Adrenal gland (tissue), 12 donors: ENCODE measurements around the gene MTUS2. TPM values are rescaled to one million over a fixed set of nuclear protein-coding genes. Genes with fewer than 3 reads are reported as not detected.

ENCODE experiments used
- DNase-seq, 7 donors: peaks; one replicate each; pipeline ENCODE4 v3.0.0-alpha.2; 2019 to 2020
- H3K27ac ChIP-seq, 5 donors: fragments of 200-600 bp; sonication (generic) in 4 of 5; 1 replicate in 3 of 5; 2 replicates in 2 of 5; pipeline versions ENCODE4 v1.5.1 to v1.8.0; 2016 to 2020; ENCODE audit warnings: mild to moderate bottlenecking in 1 of 5
- H3K27me3 ChIP-seq: fragments of 200-600 bp; 2 replicates; pipeline ENCODE4 v1.8.0; 2021
- H3K36me3 ChIP-seq, 2 donors: fragments of 200-600 bp; replicated peaks in 1 of 2; 1 replicate in 1 of 2; 2 replicates in 1 of 2; pipeline versions ENCODE4 v1.5.1 to v1.8.0; 2018 to 2022
- H3K4me1 ChIP-seq, 2 donors: fragments of 200-600 bp; replicated peaks in 1 of 2; 1 replicate in 1 of 2; 2 replicates in 1 of 2; pipeline versions ENCODE4 v1.5.1 to v1.8.0; 2018 to 2021
- H3K4me3 ChIP-seq, 4 donors: fragments of 200-600 bp; sonication (generic) in 3 of 4; one replicate each; pipeline ENCODE4 v1.5.1; 2016 to 2018
- H3K9me3 ChIP-seq, 3 donors: fragments of 200-600 bp; sonication (generic) in 1 of 3; replicated peaks in 1 of 3; 1 replicate in 2 of 3; 2 replicates in 1 of 3; pipeline versions ENCODE4 v1.5.1 to v1.8.0; 2016 to 2021
- POLR2A ChIP-seq, 2 donors: fragments of 450-650 bp; IDR thresholded peaks; one replicate each; pipeline ENCODE4 v1.6.1; 2017; ENCODE audit warnings: antibody characterized with exemption in 2 of 2, mild to moderate bottlenecking in 2 of 2, moderate library complexity in 1 of 2
- WGBS, 4 donors: extraction: QIAGEN DNeasy Blood & Tissue Kit in 2 of 4; methylation state at CpG; one replicate each; pipeline versions ENCODE4 v1.1.5 to v1.1.7; 2013 to 2017; 5-methylcytosine and 5-hydroxymethylcytosine counted together
- intact Hi-C, 2 donors: fragments of 100-400 bp; cut with DNase I; formaldehyde crosslinking; loops; one replicate each; pipeline versions ENCODE4 v1.14.1 to v1.15.0; 2022 to 2023
- polyA plus RNA-seq, 3 donors: library from polyadenylated mRNA; stranded (reverse); fragments of 200-250 nt in 2 of 3; fragments of 350-450 nt in 1 of 3; fragmentation: Illumina TruSeq in 1 of 3; extraction: RNeasy Lipid Tissue Mini Kit (QIAGEN cat#74804) in 1 of 3; gene quantifications; one replicate each; pipeline ENCODE4 v1.2.3, GENCODE V29; 2013 to 2014
- total RNA-seq, 9 donors: library from RNA; depleted of rRNA in 4 of 9; stranded (reverse); fragments of >200 nt in 4 of 9; fragments of 120-200 nt in 1 of 9; fragmentation: NEBNext Ultra II Directional in 1 of 9; extraction: Animal tissue kit (Norgen Biotek cat#: 25700) in 1 of 9; gene quantifications; one replicate each; pipeline versions ENCODE4 v1.1.0 to v1.2.4, GENCODE V29; 2013 to 2023
- TF ChIP-seq, protein P1 (sequence below), 6 experiments: fragments of 450-650 bp in 4 of 6; fragments of 200-600 bp in 2 of 6; sonication (generic) in 1 of 6; IDR thresholded peaks; 1 replicate in 5 of 6; 2 replicates in 1 of 6; pipeline versions ENCODE4 v1.5.1 to v1.8.0; 2016 to 2021; ENCODE audit warnings: antibody characterized with exemption in 6 of 6, mild to moderate bottlenecking in 2 of 6, moderate library complexity in 1 of 6
- donor health status: healthy with polysubstance abuse.
- donor health status: Bipolar disorder and iron deficiency.
- donor health status: DM: yes; HTN: yes; CAD: no.
- donor health status: DM: no; HTN: no; CAD: no.
- donor health status: DM: no; HTN: no; CAD: no.
- donor health status: DM: yes; HTN: yes; CAD: no.

The MTUS2 gene
- total and polyA plus RNA-seq, 12 donors = 0.07 to 0.24 (median 0.14) TPM; not detected in 5

- peak in 1 of 7 donors; percentile 17 for DNase-seq
These were observed 671.1 kb downstream of the MTUS2 start for GRCh38 chr13:29491248-29491647.

GRCh38 chr13:29493796-29494195, 673.7 kb downstream of the MTUS2 start:
- Histone ChIP-seq H3K4me1 (no peaks in the 10 kb centered on the region), H3K27ac (no peak overlapping the region), H3K27me3 (no peaks in the 10 kb centered on the region), H3K9me3 (no peaks in the 10 kb centered on the region), H3K36me3 (no peaks in the 10 kb centered on the region), H3K4me3 (no peak overlapping the region)
- WGBS, 4 donors = 70 to 75% (median 75%) methylated on average over 4 of the region's 4 CpGs
- intact Hi-C loops = no loop called here
- no peak for DNase-seq
- TF ChIP-seq, protein P1, sequence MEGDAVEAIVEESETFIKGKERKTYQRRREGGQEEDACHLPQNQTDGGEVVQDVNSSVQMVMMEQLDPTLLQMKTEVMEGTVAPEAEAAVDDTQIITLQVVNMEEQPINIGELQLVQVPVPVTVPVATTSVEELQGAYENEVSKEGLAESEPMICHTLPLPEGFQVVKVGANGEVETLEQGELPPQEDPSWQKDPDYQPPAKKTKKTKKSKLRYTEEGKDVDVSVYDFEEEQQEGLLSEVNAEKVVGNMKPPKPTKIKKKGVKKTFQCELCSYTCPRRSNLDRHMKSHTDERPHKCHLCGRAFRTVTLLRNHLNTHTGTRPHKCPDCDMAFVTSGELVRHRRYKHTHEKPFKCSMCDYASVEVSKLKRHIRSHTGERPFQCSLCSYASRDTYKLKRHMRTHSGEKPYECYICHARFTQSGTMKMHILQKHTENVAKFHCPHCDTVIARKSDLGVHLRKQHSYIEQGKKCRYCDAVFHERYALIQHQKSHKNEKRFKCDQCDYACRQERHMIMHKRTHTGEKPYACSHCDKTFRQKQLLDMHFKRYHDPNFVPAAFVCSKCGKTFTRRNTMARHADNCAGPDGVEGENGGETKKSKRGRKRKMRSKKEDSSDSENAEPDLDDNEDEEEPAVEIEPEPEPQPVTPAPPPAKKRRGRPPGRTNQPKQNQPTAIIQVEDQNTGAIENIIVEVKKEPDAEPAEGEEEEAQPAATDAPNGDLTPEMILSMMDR (IDR thresholded peaks at IDR 0.05) = no peak
- TF ChIP-seq POLR2A (IDR thresholded peaks at IDR 0.05) = no peak

More at GRCh38 chr13:29491248-29491647, 671.1 kb downstream of the MTUS2 start:
- H3K4me1 ChIP-seq = no peaks in the 10 kb centered on the region
- no peak overlapping the region for H3K27ac ChIP-seq
- intact Hi-C loops = no loop called here
- H3K36me3 ChIP-seq = no peaks in the 10 kb centered on the region
- H3K4me3 ChIP-seq = no peak overlapping the region
- WGBS, 4 donors = 42 to 97% (median 48%) methylated on average over 2 of the region's 2 CpGs
- no peak for TF ChIP-seq POLR2A (IDR thresholded peaks at IDR 0.05)
- TF ChIP-seq, protein P1 (IDR thresholded peaks at IDR 0.05) = no peak
- H3K27me3 ChIP-seq = no peaks in the 10 kb centered on the region
- no peaks in the 10 kb centered on the region for H3K9me3 ChIP-seq

- Histone ChIP-seq H3K36me3 (no peaks in the 10 kb centered on the region), H3K4me1 (no peaks in the 10 kb centered on the region), H3K27me3 (no peaks in the 10 kb centered on the region), H3K4me3 (no peak overlapping the region), H3K9me3 (no peaks in the 10 kb centered on the region), H3K27ac (no peak overlapping the region)
- intact Hi-C loops = no loop called here
- no peak for DNase-seq
- WGBS, 4 donors = 84 to 93% (median 87%) methylated on average over 8 of the region's 8 CpGs
- TF ChIP-seq, protein P1 (IDR thresholded peaks at IDR 0.05) = no peak
- no peak for TF ChIP-seq POLR2A (IDR thresholded peaks at IDR 0.05)
These were observed 674.4 kb downstream of the MTUS2 start for GRCh38 chr13:29494520-29494919.

GRCh38 chr13:29496241-29496712, 676.1 kb downstream of the MTUS2 start:
- Histone ChIP-seq H3K4me3 (no peak overlapping the region), H3K9me3 (no peaks in the 10 kb centered on the region), H3K27ac (no peak overlapping the region), H3K4me1 (no peaks in the 10 kb centered on the region), H3K27me3 (no peaks in the 10 kb centered on the region), H3K36me3 (no peaks in the 10 kb centered on the region)
- intact Hi-C loops = no loop called here
- 57 to 75% (median 62%) methylated on average over 7 to 9 of the region's 9 CpGs for WGBS, 4 donors
- no peak for TF ChIP-seq POLR2A (IDR thresholded peaks at IDR 0.05)
- TF ChIP-seq, protein P1 (IDR thresholded peaks at IDR 0.05) = no peak
- peak in 1 of 7 donors; percentile 47 for DNase-seq
